Measurements from ENCODE around the gene SLC12A5.

GRCh38 chr20:46062151-46062550 is 33.1 kb downstream of the SLC12A5 start:
- TF ChIP-seq, protein P1, sequence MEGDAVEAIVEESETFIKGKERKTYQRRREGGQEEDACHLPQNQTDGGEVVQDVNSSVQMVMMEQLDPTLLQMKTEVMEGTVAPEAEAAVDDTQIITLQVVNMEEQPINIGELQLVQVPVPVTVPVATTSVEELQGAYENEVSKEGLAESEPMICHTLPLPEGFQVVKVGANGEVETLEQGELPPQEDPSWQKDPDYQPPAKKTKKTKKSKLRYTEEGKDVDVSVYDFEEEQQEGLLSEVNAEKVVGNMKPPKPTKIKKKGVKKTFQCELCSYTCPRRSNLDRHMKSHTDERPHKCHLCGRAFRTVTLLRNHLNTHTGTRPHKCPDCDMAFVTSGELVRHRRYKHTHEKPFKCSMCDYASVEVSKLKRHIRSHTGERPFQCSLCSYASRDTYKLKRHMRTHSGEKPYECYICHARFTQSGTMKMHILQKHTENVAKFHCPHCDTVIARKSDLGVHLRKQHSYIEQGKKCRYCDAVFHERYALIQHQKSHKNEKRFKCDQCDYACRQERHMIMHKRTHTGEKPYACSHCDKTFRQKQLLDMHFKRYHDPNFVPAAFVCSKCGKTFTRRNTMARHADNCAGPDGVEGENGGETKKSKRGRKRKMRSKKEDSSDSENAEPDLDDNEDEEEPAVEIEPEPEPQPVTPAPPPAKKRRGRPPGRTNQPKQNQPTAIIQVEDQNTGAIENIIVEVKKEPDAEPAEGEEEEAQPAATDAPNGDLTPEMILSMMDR (IDR thresholded peaks at IDR 0.05): no peak
- TF ChIP-seq EZH2 (IDR thresholded peaks at IDR 0.05; ENCODE audit: borderline replicate concordance, insufficient read depth, low read depth, low read length, poor library complexity, severe bottlenecking): no peak
